Measurements from ENCODE around the gene TMEM192. TPM values are rescaled to one million over a fixed set of nuclear protein-coding genes. Genes with fewer than 3 reads are reported as not detected.

The TMEM192 gene
- total and polyA plus RNA-seq, 2 of the 8 experiments (the other 6 are each of a cell fraction or from before 2014, with no cell fraction given): 7.3 to 10.9 TPM

GRCh38 chr4:165151734-165152133 lies 39.1 kb upstream of the TMEM192 start:
- Histone ChIP-seq H3K56ac (replicated peaks; ENCODE audit: insufficient read length, low read depth, low read length) (no peak overlapping the region), H4K20me1 (replicated peaks in 1 of 2; ENCODE audit: control insufficient read depth in 1 of 2, insufficient read depth in 2 of 2, low read length in 2 of 2) (no peaks in the 10 kb centered on the region), H3K23ac (ENCODE audit: insufficient read length) (no peak overlapping the region), H2BK120ac (replicated peaks; ENCODE audit: low read depth, low read length) (no peak overlapping the region), H2BK15ac (ENCODE audit: low read length) (no peak overlapping the region), H3K79me1 (ENCODE audit: low read depth, low read length) (no peaks in the 10 kb centered on the region), H4K91ac (replicated peaks; ENCODE audit: insufficient read length, low read length) (no peak overlapping the region), H4K5ac (ENCODE audit: insufficient read length, low read depth, low read length) (no peak overlapping the region), H3K14ac (ENCODE audit: insufficient read length) (no peak overlapping the region), H3K9ac (replicated peaks in 1 of 4; ENCODE audit: extremely low read depth in 1 of 4, low read depth in 3 of 4, low read length in 3 of 4) (no peak overlapping the region), H3K23me2 (ENCODE audit: low read depth, low read length) (no peaks in the 10 kb centered on the region), H3K4me3 (ENCODE audit: extremely low read depth in 1 of 4, insufficient read depth in 2 of 4, low read depth in 3 of 4, low read length in 4 of 4) (no peak overlapping the region), H2BK5ac (ENCODE audit: low read depth, low read length) (no peak overlapping the region), H3K18ac (ENCODE audit: extremely low read depth, low read length) (no peak overlapping the region), H2AFZ (ENCODE audit: low read length) (no peak overlapping the region), H3K4ac (replicated peaks; ENCODE audit: insufficient read length, low read depth, low read length) (no peak overlapping the region), H2AK5ac (ENCODE audit: low read depth, low read length) (no peak overlapping the region), H2BK20ac (ENCODE audit: low read length) (no peak overlapping the region), H3K27me3 (replicated peaks in 1 of 4; ENCODE audit: control insufficient read depth in 3 of 4, extremely low read depth in 1 of 4, insufficient read depth in 3 of 4, low read length in 3 of 4) (no peaks in the 10 kb centered on the region), H3K4me2 (ENCODE audit: insufficient read depth in 1 of 2, low read depth in 2 of 2, low read length in 2 of 2) (no peak overlapping the region), H3K9me3 (ENCODE audit: insufficient read depth in 2 of 2, low read depth in 1 of 2, low read length in 1 of 2) (no peaks in the 10 kb centered on the region), H3K27ac (ENCODE audit: low read depth, low read length) (no peak overlapping the region), H3K4me1 (replicated peaks in 1 of 4; ENCODE audit: control insufficient read depth in 3 of 4, insufficient read depth in 4 of 4, low read length in 3 of 4) (no peaks in the 10 kb centered on the region), H2BK12ac (ENCODE audit: low read depth, low read length) (no peak overlapping the region), H4K8ac (ENCODE audit: extremely low read depth, insufficient read depth, low read length) (no peak overlapping the region), H3K79me2 (ENCODE audit: control insufficient read depth in 1 of 2, insufficient read depth in 2 of 2, low read length in 2 of 2) (no peaks in the 10 kb centered on the region), H3K36me3 (ENCODE audit: control insufficient read depth in 2 of 4, insufficient read depth in 4 of 4, low read length in 3 of 4) (no peaks in the 10 kb centered on the region)
- FAIRE-seq: no peak
- POLR2A ChIA-PET (ENCODE audit: partially characterized antibody): no interaction called here
- CTCF ChIA-PET (ENCODE audit: partially characterized antibody): interaction anchor here (0.7 to 1.4 kb wide), 4 partner anchors 15 to 45 kb away, joined by 3 to 4 read pairs (median 4); no protein-coding TSS in a partner anchor
- DNase-seq (ENCODE audit: low read depth in 1 of 2, low spot score in 2 of 2): no peak
- no peak for TF ChIP-seq RAD21 (IDR thresholded peaks at IDR 0.05 in 1 of 2, conservative IDR thresholded peaks at IDR 0.05 in 1 of 2; ENCODE audit: low read depth in 2 of 2, low read length in 2 of 2)
- no peak for TF ChIP-seq CTCF (IDR thresholded peaks at IDR 0.05; ENCODE audit: control extremely low read depth in 1 of 3, insufficient read depth in 1 of 3, low read depth in 1 of 3, low read length in 3 of 3)
- no peak for TF ChIP-seq SP1 (IDR thresholded peaks at IDR 0.05; ENCODE audit: low read depth, low read length)
- TF ChIP-seq JUND (IDR thresholded peaks at IDR 0.05; ENCODE audit: low read length): no peak
- no peak for TF ChIP-seq KDM4A (IDR thresholded peaks at IDR 0.05; ENCODE audit: low read depth, low read length, severe bottlenecking)
- no peak for TF ChIP-seq CHD2 (IDR thresholded peaks at IDR 0.05; ENCODE audit: low read length)
- no peak for TF ChIP-seq CBX8 (IDR thresholded peaks at IDR 0.05; ENCODE audit: borderline replicate concordance, low read depth, low read length)
- TF ChIP-seq ASH2L (IDR thresholded peaks at IDR 0.05; ENCODE audit: low read length): no peak
- no peak for TF ChIP-seq GTF2F1 (IDR thresholded peaks at IDR 0.05; ENCODE audit: borderline replicate concordance, low read depth, low read length)
- no peak for TF ChIP-seq NRF1 (IDR thresholded peaks at IDR 0.05; ENCODE audit: low read depth, low read length)
- no peak for TF ChIP-seq CHD1 (IDR thresholded peaks at IDR 0.05; ENCODE audit: low read depth, low read length)
- no peak for TF ChIP-seq SRF (IDR thresholded peaks at IDR 0.05; ENCODE audit: low read depth, low read length)

Measured in H1 (cell line).